ENCODE measurements around the gene DGLUCY.

The DGLUCY gene

DNA sequence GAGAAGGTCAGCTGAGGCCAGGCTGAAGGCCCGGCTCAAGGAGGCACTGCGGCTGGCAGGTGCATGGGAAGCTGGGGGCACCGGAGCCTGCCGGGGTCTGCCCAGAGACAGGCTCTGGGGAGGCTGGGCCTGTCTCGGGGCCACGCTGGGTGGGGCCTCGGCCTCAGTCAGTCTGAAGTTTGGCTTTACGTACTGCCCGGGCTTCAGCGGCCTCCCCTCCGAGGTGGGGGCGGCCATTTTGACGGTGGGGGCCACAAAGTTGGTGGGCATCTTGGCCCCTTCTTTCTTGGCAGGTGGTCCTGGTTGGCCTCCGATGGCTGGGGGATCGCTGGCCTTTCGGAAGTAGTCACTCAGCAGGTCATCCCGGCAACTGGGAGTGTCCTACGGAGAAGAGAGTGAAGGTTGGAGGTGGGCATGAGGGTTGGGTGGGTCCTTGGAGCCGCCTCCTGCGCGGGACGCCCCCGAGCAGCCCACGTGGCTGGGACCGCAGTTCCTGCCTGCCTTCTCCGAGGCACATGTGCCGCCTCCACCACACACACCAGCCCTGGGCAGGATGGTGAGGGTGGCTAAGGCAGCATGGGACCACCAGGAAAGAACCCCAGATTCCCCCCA, 159.5 kb downstream of the DGLUCY start:
- no peaks in the 10 kb centered on the region for H3K9me3 ChIP-seq
- H3K4me3 ChIP-seq: no peak overlapping the region
- H3K27ac ChIP-seq: no peak overlapping the region
- TF ChIP-seq CTCF (IDR thresholded peaks at IDR 0.05): no peak
- DNase-seq: no peak
- intact Hi-C loops (cut with DNase I; ENCODE audit: low total_unique reads): loop anchor here (5.0 kb wide), 1 partner anchor 86 kb away; no protein-coding TSS in a partner anchor
- peaks cover 0 to 11% (median 8%) of the 10 kb centered on the region in 4 donors for H3K4me1 ChIP-seq
- no peaks in the 10 kb centered on the region for H3K36me3 ChIP-seq
- H3K27me3 ChIP-seq: no peaks in the 10 kb centered on the region

GRCh38 chr14:91273885-91274273, 160.0 kb downstream of the DGLUCY start:
- no peak overlapping the region for H3K27ac ChIP-seq
- H3K36me3 ChIP-seq: no peaks in the 10 kb centered on the region
- no peak for TF ChIP-seq CTCF (IDR thresholded peaks at IDR 0.05)

GRCh38 chr14:91274796-91275195, 160.9 kb downstream of the DGLUCY start:
- Histone ChIP-seq H3K27ac (no peak overlapping the region), H3K9me3 (no peaks in the 10 kb centered on the region), H3K4me1 (peaks cover 0 to 3% (median 1%) of the 10 kb centered on the region in 4 donors), H3K27me3 (no peaks in the 10 kb centered on the region), H3K36me3 (no peaks in the 10 kb centered on the region), H3K4me3 (no peak overlapping the region)
- TF ChIP-seq CTCF (IDR thresholded peaks at IDR 0.05): no peak
- intact Hi-C loops (cut with DNase I; ENCODE audit: low total_unique reads): loop anchor here (5.0 kb wide), 1 partner anchor 87 kb away; no protein-coding TSS in a partner anchor
- no peak for DNase-seq

More at GRCh38 chr14:91273885-91274273, 160.0 kb downstream of the DGLUCY start:
- DNase-seq: no peak
- H3K27me3 ChIP-seq: no peaks in the 10 kb centered on the region
- intact Hi-C loops (cut with DNase I; ENCODE audit: low total_unique reads): loop anchor here (5.0 kb wide), 1 partner anchor 87 kb away; no protein-coding TSS in a partner anchor
- peaks cover 0 to 11% (median 8%) of the 10 kb centered on the region in 4 donors for H3K4me1 ChIP-seq
- H3K9me3 ChIP-seq: no peaks in the 10 kb centered on the region
- no peak overlapping the region for H3K4me3 ChIP-seq

Measured in tibial artery (tissue), 4 donors.